ENCODE data around the gene CDIPT.
A peak's percentile ranks its signal among the peaks of the same experiment; 100 is the strongest.
"Not testable (repeated sequence)": the region's sequence is repeated elsewhere in the genome, so short reads cannot be mapped to it uniquely, and the experiment has no call there.

CDIPT gene, protein sequence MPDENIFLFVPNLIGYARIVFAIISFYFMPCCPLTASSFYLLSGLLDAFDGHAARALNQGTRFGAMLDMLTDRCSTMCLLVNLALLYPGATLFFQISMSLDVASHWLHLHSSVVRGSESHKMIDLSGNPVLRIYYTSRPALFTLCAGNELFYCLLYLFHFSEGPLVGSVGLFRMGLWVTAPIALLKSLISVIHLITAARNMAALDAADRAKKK

DNA sequence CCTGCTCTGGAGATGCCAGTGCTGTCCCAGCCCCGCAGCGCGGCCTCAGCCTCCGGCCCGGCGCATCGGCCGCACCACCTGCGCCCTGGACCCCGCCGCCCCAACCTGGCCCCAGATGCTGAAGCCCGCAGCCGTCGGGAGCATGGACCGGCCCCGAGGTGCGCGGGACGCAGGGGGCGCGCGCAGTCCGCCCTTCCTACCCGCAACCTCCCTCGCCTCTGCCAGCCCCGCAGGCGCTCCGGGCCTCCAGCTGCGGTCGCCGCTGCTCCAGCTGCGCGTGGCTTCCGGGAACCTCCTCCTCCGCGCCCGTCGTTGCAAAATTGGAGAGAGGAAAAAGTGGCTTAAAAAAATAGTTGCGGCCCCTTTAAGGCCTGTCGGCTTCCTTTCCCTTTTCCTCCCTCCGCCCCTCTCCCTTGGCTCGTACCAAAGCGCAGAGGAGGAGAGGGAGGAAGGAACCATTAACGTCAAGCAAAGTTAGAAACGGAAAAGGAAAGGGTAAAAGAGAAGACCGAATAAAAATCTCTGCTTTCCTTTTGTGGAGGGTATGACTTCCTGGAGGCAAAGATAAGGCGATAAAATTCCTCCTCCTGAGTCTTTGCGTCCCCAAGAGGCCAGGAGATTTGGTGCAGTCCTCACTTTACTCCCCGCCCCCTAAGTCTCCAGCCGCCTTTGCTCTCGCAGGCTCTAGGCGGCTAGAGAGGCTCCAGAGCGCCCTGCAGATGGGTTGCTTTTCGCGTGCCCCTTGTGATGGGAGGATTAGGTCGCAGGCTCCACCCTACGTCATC, at the start of gene CDIPT:
Gene CDIPT, minus strand, starts transcription at position 343 of the 785 bp plus-strand sequence. CDS start 369 bp downstream, outside the sequence.
- DNase-seq = peak; percentile 90 to 99

DNA sequence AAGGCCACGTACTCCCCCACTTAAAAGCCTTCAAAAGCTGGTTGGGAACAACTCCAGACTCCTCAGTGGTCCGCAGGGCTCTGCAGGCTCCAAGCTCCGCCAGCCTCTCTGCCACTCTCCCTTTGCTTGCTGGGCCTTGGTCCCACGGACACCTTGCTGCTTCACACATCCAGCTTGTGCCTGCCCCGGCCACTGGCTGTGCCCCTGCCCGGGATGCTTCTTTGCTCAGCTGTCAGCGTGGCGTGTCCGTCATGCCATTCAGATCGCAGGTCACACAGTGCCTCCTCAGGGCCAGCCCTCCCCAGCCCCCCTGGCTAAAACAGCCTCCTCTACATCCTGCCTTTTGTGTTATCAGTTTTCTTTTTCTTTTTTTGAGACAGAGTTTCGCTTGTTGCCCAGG, 49.1 kb upstream of the CDIPT start:
- DNase-seq = no peak

DNA sequence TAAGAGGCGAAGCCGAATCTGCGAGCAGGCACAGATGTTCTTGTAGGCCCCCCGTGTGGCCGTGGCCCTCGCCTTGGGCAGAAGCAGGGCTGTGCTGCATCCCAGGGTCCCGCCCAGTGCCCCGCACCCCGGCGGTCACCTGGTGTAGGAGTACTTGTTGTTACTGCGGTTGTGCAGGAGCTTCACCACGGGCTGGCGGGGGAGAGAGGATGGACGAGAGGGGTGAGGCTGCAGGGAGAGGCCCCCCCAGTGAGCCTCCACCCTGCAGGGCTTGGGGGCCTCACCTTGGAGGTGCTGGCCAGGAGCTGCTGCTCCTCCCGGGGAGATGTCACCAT, 48.6 kb upstream of the CDIPT start:
- no peak for DNase-seq

DNA sequence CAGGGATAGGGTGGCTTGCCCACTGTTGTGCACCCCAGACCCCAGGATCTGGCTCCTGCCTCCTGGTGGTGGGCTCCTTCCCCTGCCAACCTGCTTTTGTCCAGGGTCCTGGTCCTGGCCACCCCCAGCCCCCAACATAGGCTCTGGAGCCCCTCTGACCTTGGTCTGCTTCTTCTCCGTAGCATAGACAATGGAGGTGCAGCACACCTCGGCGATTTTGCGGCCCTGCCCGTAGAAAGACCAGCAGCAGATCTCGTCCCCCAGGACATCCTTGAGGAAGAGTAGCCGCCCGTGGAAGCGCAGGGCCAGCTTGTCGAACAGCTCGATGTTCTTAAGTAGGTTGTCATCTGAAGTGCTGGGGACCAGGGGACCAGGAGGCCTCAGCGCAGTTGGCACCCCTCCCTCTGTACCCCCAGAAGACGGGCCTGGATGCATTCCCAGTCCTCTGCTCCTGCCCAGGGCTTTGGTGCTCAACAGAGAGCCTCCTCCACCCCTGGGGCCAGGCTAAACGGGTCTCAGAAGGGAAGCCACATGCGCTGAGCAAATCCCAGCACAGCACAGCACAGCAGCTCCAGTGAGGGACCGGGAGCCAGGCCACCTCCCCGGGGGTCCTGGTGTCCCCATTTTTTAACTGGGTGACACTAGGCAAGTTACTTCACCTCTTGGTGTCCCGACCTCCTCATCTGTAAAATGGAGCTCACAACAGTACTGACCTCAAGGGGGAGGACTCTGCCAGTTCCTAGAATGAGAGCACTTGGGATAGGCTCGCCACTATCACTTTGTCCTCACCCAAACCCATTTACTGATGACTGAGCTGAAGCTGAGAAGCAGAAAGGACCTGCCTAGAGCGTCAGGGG, 48.0 kb upstream of the CDIPT start:
- no peak for DNase-seq

DNA sequence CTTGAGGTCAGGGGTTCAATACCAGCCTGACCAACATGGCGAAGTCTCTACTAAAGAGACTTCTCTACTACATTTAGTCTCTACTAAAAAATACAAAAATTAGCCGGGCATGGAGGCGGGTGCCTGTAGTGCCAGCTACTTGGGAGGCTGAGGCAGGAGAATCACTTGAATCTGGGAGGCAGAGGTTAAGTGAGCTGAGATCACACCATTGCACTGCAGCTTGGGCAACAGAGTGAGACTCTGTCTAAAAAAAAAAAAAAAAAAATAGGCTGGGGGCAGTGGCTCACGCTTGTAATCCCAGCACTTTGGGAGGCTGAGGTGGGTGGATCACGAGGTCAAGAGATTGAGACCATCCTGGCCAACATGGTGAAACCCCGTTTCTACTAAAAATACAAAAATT, 46.8 kb upstream of the CDIPT start:
- DNase-seq = not testable (repeated sequence)

DNA sequence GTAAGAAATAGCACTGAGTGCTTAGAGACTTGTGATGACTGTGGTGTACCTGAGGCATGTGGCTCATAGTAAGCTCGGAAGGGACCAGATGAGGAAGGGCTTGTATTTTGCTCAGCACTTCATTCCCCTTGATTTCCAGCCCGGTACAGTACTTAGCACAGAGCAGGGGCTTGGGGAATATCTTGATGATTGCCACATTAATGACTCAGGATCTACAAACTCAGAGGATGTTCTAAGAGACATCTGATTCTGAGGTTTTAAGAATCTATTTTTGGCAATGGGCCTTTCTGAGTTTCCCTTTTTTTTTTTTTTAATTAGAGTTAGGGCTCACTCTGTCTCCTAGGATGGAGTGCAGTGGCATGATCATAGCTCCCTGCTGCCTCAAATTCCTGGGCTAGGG, 46.4 kb upstream of the CDIPT start:
- no peak for DNase-seq

DNA sequence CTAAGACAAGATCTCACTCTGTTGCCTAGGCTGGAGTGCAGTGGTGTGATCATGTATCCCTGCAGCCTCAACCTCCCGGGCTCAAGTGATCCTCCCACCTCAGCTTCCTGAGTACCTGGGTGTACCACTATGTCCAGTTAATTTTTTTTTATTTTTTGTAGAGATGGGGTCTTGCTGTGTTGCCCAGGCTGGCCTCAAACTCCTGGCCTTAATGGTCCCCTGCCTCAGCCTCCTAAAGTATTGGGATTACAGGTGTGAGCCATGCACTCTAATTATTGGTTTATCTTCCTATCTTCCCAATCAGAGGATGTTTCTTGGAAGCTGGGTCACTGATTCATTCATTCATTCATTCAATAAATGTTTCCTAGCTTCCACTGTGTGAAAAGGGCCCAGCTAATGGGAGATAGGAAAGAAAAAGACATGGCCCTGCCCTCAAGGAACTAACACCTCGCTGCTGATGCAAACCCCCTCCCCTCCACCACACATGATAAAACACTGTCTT, 45.7 kb upstream of the CDIPT start:
- no peak for DNase-seq

DNA sequence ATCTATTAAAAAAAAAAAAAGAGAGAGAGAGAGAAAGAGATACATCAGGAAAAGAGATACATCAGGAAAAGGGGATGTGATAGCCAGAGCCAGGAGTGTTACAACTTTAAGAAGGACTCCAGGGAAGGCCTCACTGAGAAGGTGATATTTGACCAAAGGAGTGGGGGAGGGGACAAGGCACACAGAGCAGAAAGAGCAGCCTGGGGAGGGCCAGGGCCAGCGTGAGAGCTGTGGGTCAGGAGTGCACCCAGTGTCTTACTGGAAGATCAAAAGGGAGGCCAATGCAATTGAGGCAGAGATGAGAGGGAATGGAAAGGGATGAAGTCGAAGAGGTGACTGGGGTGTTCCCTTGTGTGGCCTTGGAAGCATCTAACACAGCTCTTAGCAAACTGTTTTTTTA, 44.9 kb upstream of the CDIPT start:
- no peak for DNase-seq

DNA sequence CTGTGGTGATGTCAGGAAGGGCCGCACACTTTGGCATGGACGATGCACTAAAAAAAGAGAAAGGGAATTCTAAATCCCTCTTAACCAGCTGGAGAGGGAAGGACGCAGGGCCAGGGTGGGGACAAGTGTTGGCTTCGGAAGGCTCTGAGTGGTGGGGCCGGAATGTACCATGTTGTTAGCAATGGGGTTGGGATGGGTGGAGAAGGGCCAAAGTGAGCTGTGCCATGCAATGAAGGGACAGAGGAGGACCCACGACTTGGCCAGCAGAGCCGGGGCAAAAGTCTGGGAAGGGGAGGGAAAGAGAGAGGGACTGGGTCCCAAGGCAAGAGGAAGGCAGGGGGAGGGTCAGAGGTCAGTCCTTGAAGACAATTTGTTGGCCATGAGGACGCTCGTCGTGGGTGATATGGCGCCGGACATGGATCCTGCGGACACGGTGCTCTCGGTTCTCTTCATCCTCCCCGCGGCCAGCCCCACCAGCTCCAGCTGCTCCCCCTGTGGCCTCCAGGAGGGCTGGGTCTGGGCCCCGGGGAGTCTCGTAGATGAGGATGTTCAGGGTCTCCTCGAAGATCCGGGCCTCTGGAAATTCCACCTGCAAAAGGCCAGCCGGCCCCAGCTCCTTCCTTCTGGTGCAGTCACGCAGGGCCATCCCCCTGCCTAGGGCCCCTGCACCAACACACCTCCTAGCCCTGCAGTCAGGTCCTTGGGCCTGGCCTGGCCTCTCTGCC, 43.7 kb upstream of the CDIPT start:
- DNase-seq = no peak

DNA sequence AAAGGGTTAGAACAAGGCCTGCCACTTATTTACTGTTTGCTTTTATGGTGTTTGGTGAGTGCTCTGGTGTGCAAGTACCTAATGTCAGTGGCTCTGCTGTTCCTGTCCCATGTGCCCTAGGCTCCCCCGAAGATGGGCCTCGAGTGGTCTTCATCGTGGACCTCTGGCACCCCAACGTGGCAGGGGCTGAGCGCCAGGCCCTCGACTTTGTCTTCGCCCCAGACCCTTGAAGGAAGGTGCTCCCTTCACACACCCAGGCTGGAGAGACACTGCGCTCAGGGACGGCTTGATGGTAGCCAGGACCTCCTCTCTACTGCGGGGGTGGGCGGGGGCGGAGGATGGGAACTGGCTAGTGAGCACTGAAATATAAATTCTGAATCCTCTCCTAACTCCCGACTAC, 42.6 kb upstream of the CDIPT start:
- no peak for DNase-seq

DNA sequence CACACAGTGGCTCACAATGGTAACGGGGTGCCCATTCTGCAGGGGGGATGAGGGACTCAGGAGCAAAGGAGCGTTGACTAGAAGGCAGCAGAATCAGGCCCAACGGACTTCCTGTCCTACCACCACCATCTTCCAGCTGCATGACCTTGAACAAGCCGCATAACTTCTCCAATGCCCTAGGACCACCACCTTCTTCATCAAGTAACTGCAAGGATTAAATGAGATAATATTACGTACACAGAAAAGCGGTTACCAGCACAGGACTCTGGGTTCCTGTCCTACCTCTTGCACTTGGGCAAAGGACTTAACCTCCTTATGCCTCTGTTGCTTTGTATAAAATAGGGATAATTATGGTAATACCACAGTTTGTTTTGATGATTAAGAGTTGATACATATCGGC, 41.9 kb upstream of the CDIPT start:
- DNase-seq = no peak

DNA sequence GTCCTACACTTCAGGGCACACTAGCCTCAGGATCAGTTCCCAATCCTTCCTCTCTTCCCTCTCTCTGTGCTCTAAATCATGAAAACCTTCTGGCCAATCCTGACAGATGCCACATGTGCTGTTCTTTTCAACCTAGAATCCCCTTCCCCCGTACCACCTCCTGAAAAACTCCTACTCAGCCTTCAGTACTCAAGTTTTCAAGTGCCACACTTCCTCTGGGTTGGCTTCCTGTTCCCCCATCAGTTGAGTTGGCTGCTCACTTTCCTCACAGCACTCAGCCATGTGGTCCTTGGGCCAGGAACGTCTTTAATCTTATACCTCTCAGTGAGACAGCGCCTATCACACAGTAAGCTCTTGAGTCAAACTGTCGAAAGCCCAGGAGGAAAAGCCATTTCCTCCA, 40.6 kb upstream of the CDIPT start:
- no peak for DNase-seq

DNA sequence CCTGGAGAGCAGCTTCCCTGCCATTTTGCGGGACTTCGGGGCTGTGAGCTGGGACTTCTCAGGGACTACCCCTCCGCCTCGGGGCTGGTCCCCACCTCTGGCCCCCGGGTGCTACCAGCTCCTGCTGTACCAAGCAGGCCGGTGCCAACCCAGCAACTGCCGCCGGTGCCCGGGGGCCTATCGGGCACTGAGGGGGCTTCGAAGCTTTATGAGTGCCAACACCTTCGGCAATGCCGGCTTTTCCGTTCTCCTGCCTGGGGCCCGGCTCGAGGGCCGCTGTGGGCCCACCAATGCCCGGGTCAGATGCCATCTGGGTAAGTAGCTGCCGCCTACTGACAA, 38.5 kb upstream of the CDIPT start:
- DNase-seq = no peak

DNA sequence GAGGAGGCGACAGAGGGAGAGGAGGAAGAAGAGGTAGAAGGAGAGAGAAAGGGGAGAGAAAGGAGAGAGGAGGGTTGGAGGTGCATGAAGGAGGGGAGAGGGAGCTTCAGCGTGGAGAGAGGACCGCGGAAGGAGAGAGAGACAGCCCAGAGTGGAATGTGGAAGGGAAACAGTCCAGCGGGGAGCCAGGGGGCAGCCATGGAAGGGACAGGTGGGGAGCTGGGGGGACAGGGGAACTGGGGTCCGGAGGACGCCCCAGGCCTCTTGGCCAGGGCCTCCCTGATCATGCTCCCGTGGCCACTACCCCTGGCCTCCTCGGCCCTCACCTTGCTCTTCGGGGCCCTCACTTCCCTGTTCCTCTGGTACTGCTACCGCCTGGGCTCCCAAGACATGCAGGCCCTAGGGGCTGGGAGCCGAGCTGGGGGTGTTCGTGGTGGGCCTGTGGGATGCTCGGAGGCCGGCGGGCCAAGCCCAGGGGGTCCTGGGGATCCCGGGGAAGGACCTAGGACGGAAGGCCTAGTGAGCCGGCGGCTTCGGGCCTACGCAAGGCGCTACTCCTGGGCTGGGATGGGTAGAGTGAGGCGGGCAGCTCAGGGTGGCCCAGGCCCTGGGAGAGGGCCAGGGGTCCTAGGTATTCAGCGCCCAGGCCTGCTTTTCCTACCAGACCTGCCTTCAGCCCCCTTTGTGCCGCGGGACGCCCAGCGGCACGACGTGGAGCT, 38.0 kb upstream of the CDIPT start:
- DNase-seq = no peak

DNA sequence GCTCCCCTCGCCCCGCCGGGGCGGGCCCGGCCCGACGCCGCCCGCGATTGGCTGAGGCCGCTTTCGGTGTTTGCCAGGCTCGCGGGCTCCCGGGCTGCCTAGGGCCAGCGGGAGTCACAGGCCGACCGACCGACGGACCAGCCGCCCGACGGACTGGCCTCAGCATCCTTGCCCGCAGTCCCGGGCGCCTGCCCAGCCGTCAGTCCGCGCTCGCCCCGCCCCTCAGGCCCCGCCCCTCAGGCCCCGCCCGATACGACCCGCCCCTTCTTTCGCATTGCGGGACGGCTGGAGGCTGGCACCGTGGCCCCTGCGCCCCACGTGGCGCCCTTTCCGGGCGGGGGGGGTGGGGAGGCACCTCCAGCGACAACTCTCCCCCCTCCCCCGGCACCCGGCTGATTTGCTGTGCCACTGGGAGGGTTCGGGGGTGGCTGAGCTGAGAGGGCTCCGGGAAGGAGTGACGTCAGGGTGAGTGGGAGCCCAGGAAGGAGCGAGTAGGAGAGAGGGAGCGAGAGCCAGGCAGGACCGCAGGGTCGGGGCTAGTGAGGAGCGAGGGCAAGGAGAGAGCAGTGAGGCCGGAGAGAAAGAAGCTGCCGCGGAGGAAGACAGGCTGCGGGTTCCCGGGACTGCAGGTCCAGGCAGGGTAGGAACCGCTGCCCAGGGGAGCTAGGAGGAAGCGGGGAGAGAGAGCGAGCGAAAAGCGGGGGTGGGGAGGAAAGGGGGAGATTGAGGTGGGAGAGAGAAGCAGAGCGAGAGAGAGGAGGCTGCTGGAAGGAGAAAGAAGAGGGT, 37.3 kb upstream of the CDIPT start, which contains the start of gene ASPHD1:
Gene ASPHD1, plus strand, starts transcription at position 387 of the 786 bp plus-strand sequence. CDS start 484 bp downstream, outside the sequence.
- peak; percentile 71 to 87 for DNase-seq

DNA sequence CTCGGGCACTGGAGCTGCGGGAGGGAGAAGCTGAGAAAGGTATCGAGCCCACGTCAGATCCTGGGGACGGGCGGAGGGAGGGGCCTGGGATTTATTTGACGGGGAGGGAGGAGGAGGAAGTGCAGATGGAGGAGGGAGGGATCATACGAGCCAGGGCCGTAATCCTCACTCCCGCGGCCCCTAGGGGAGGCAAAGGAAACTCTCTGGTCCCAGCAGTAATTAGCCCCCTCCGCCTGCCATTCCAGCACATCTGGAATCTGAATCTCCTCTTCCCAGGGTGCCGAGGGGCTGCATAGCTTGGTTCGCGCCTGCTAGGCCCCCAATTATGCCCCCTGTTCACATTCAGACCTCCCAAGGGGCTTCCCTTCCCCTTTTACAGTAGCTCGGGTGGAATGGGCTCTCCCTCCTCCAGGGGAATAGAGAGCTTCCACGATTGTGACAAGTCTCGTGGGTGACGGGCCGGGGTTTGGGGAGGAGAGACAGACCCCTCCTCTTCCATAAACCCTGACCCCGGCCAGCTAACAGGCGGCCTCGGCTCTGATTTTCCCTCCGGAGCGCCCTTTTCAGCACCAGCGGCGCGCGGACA, 36.6 kb upstream of the CDIPT start, which contains the start of gene SEZ6L2:
Gene SEZ6L2, minus strand, starts transcription at position 35 of the 586 bp plus-strand sequence. CDS start 531 bp downstream, outside the sequence.
- peak; percentile 61 to 80 for DNase-seq

DNA sequence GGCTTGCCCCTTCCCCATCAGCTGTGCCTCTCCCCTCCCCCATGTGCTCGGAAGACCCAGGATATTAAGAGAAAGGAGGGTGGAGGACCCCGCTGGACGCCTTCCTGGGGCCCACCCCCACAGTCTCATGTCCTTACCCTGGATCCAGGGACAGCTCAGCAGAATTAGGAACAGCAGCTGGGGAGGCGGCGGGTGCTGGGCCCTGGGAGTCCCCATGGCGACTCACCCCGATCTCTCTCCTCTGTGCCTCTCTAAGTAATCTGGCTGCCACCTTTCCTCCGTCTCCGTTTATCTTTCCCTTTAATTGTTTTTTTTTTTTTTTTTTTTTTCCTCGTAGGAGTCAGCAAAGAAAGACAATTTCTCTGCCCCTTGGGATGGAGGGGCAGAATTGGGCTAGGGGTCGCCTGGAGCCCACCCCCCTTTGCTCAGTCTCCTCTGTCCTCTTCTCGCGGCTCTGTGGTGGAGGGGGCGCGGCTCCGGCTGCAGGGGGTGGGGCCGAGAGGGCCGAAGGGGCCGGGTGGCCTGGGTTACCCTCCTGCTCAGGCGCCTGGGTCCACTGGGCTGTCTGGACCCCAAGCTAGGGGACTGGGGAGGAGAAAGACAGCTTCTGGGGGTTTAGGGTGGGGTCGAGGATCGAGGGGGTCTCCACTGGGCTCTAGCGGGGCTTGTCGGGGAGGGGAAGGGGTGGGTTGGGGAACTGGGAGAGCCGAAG, 35.9 kb upstream of the CDIPT start:
- no peak for DNase-seq

DNA sequence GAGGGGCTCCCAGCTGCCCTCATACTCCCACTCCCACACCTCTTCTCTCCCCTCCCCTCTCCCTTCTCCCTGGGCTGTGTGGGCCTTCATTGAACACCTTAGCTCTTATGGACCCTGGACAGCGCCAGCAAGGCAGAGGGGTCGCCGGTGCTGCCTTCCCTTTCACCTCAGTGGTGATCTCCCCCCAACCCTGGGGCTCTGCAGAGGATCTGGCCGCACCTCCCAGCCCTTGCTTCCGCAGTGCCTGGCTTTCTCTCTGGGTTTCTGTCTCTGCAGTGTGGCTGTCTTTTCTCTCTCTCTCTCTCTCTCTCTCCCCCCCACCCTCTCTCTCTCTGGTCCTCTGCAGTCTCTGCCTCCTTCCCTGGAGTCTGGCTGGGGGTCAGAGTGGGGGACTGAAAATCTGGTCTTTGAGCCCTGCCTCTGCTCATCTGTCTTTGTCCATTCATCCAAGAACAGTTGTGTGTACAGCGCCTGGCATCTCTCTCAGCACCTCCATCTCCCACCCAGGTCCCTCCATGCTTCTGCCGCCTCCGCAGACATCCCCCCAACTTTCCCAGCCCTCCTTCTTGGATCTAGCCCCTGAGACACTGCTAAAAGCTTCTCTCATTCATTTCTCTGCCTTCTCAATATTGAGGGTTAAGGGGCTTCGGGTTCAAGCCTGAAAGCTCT, 35.2 kb upstream of the CDIPT start:
- DNase-seq = no peak

DNA sequence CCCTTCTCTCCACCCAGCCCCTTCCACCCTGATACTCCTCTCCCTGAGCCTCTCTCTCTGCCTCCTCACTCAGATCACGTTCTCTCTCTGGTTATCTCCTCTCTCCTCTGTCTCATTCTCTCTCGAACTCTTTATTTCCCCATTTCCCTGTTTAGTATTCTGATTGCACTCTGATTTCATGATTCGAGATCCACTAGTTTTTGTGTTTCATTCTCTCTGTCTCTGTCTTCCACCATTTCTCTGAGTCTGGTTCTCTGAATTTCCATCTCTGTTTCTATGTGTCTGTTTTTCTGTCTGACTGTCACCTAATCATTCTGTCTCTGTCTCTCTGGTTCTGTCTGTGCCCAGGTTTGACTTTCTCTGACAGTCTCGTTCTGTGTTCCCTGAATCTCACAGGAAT, 34.3 kb upstream of the CDIPT start:
- no peak for DNase-seq

Measured in hippocampal formation (tissue), 2 donors.